ENCODE data around the gene SLC49A3.
"Not testable (repeated sequence)": the region's sequence is repeated elsewhere in the genome, so short reads cannot be mapped to it uniquely, and the experiment has no call there.

The SLC49A3 gene

DNA sequence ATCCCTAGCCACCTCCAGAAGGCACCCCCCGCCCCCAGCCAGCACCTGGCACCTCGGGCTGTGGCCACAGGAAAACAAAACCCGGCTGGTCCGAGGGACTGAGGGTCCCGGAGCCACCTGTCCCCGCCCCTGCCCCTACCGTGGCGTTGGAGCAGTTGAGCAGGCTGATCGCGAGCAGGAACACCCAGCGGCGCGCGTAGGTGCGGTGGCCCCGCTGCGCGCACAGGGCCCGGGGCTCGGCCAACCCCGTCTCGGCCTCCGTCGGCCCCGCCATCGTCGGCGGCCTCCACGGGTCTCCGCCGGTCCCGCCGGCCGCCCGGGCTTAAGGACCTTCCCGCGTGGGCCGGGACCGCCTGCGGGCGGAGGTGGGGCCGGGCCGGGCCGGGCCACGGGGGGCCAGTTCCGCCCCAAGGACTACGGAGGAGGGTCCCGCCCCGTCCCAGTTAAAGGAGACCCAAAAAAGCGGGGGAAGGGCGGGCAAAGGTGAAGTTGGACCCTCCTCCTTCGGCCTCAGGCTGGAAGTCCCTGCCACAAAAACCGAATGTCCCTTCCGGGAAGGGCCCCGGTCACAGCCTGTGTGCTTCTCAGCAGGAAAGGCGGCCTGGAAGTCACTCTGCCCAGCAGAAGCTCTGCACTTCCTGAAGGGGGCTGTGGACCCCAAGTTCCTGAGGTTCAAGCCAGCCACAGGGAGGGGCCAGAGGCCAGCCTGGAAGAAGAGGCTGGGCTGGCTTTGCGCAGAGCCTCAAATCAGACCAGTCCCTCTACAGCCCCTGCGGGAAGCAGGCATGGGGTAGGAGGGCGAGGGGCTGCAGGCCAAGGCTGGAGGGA is at the start of gene SLC49A3:
SLC49A3 (minus strand) TSS at position 298 of the 828 bp plus-strand sequence; CDS start at position 274, 24 bp downstream.
- Histone ChIP-seq H3K36me3 (ENCODE audit: control insufficient read depth, insufficient read depth, low read length) (no peaks in the 10 kb centered on the region), H3K4me1 (no peaks in the 10 kb centered on the region), H3K27ac (peak within 1 kb of the TSS; percentile 53), H3K27me3 (ENCODE audit: control insufficient read depth, insufficient read depth, low read length) (no peaks in the 10 kb centered on the region), H3K9ac (no peak within 1 kb of the TSS), H3K4me3 (ENCODE audit: low read depth, low read length) (peak within 1 kb of the TSS; percentile 27), H3K79me2 (no peaks in the 10 kb centered on the region), H3K9me3 (ENCODE audit: control insufficient read depth, low read length) (no peaks in the 10 kb centered on the region), H2AFZ (peak within 1 kb of the TSS; percentile 46), H3K4me2 (ENCODE audit: low read length) (peak within 1 kb of the TSS; percentile 26)
- TF ChIP-seq, protein P1, sequence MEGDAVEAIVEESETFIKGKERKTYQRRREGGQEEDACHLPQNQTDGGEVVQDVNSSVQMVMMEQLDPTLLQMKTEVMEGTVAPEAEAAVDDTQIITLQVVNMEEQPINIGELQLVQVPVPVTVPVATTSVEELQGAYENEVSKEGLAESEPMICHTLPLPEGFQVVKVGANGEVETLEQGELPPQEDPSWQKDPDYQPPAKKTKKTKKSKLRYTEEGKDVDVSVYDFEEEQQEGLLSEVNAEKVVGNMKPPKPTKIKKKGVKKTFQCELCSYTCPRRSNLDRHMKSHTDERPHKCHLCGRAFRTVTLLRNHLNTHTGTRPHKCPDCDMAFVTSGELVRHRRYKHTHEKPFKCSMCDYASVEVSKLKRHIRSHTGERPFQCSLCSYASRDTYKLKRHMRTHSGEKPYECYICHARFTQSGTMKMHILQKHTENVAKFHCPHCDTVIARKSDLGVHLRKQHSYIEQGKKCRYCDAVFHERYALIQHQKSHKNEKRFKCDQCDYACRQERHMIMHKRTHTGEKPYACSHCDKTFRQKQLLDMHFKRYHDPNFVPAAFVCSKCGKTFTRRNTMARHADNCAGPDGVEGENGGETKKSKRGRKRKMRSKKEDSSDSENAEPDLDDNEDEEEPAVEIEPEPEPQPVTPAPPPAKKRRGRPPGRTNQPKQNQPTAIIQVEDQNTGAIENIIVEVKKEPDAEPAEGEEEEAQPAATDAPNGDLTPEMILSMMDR (IDR thresholded peaks at IDR 0.05), result no peak

DNA sequence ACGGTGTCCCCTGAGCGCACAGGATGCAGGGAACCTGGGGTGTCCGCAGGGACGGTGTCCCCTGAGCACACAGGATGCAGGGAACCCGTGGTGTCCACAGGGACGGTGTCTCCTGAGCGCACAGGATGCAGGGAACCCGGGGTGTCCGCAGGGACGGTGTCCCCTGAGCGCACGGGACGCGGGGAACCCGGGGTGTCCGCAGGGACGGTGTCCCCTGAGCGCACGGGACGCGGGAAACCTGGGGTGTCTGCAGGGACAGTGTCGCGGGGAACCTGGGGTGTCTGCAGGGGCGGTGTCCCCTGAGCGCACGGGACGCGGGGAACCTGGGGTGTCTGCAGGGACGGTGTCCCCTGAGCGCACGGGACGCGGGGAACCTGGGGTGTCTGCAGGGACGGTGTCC is 47.6 kb upstream of the SLC49A3 start:
- not testable (repeated sequence) for H3K79me2 ChIP-seq; H3K4me3 ChIP-seq (ENCODE audit: low read depth, low read length); H3K4me1 ChIP-seq; H3K36me3 ChIP-seq (ENCODE audit: control insufficient read depth, insufficient read depth, low read length); H2AFZ ChIP-seq; H3K27ac ChIP-seq; H3K4me2 ChIP-seq (ENCODE audit: low read length); H3K9ac ChIP-seq; H3K27me3 ChIP-seq (ENCODE audit: control insufficient read depth, insufficient read depth, low read length); H3K9me3 ChIP-seq (ENCODE audit: control insufficient read depth, low read length)

DNA sequence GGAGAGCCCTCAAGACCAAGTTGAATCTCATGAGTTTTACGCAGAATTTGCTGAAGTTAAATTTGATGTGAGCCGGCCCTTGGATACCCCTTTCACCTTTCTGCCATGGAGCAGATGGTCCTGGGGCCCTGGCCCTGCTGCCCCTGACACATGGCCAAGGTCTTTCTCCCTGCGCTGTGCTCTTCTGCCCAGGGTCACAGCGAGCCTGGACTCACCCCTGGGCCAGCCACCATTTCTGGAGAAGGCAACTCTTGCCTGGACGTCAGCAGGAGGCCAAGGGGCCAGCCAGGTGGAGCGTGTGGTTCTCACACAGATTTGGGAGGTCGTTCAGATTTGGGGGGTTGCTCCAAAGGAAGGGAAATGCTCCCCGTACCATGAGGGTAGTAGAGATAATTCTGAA is 46.6 kb upstream of the SLC49A3 start:
- Histone ChIP-seq H3K36me3 (ENCODE audit: control insufficient read depth, insufficient read depth, low read length) (no peaks in the 10 kb centered on the region), H3K4me3 (ENCODE audit: low read depth, low read length) (no peak overlapping the region), H3K27me3 (ENCODE audit: control insufficient read depth, insufficient read depth, low read length) (no peaks in the 10 kb centered on the region), H3K4me1 (no peaks in the 10 kb centered on the region), H2AFZ (no peak overlapping the region), H3K79me2 (no peaks in the 10 kb centered on the region), H3K27ac (no peak overlapping the region), H3K9ac (no peak overlapping the region), H3K4me2 (ENCODE audit: low read length) (no peak overlapping the region), H3K9me3 (ENCODE audit: control insufficient read depth, low read length) (no peaks in the 10 kb centered on the region)
- TF ChIP-seq, protein P1 (IDR thresholded peaks at IDR 0.05), result no peak

DNA sequence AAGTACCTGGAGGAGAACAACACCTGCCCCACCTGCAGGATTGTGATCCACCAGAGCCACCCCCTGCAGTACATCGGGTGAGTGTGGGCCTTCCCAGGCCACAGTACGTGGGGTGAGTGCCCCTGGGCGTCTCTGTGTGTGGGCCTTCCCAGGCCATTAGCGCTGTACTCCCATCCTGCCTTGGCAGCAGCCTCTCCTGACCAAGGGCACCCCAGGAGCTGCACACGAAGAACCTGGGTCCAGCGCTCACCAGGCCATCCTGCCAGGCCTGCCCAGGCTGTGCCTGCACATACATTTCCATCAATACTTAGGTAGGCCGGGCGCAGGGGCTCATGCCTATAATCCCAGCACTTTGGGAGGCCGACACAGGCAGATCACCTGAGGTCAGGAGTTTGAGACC is 46.0 kb upstream of the SLC49A3 start:
- no peak overlapping the region for H3K4me2 ChIP-seq (ENCODE audit: low read length)
- H3K9me3 ChIP-seq (ENCODE audit: control insufficient read depth, low read length), result no peaks in the 10 kb centered on the region
- no peak overlapping the region for H3K27ac ChIP-seq
- H3K79me2 ChIP-seq, result no peaks in the 10 kb centered on the region
- TF ChIP-seq, protein P1 (IDR thresholded peaks at IDR 0.05), result no peak
- H3K4me1 ChIP-seq, result no peaks in the 10 kb centered on the region
- no peaks in the 10 kb centered on the region for H3K27me3 ChIP-seq (ENCODE audit: control insufficient read depth, insufficient read depth, low read length)
- H3K36me3 ChIP-seq (ENCODE audit: control insufficient read depth, insufficient read depth, low read length), result no peaks in the 10 kb centered on the region
- H2AFZ ChIP-seq, result no peak overlapping the region
- H3K4me3 ChIP-seq (ENCODE audit: low read depth, low read length), result no peak overlapping the region
- H3K9ac ChIP-seq, result no peak overlapping the region

DNA sequence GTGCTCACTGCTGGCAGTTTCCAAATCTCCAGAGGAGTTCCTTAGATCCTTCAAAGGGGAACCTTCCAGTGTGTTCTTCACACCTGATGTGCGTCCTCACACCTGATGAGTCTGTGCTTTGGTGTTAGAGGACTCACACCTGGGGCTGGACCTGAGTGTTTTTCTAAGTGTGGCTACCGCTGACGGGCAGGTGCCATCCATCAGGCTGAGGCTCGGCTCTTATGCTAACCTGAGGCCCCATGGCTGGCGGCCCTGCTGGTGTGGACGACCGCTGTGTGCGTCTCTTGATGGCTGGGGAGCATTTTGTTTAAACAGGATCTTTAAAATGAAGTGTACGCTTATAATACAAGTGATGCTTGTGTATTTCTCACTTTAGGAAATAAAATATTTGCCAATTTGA is 45.1 kb upstream of the SLC49A3 start:
- H3K4me3 ChIP-seq (ENCODE audit: low read depth, low read length), result no peak overlapping the region
- H3K79me2 ChIP-seq, result no peaks in the 10 kb centered on the region
- H2AFZ ChIP-seq, result no peak overlapping the region
- H3K9ac ChIP-seq, result no peak overlapping the region
- H3K36me3 ChIP-seq (ENCODE audit: control insufficient read depth, insufficient read depth, low read length), result no peaks in the 10 kb centered on the region
- no peaks in the 10 kb centered on the region for H3K9me3 ChIP-seq (ENCODE audit: control insufficient read depth, low read length)
- no peak overlapping the region for H3K4me2 ChIP-seq (ENCODE audit: low read length)
- no peaks in the 10 kb centered on the region for H3K4me1 ChIP-seq
- H3K27ac ChIP-seq, result no peak overlapping the region
- TF ChIP-seq, protein P1 (IDR thresholded peaks at IDR 0.05), result no peak
- H3K27me3 ChIP-seq (ENCODE audit: control insufficient read depth, insufficient read depth, low read length), result no peaks in the 10 kb centered on the region
